H7 (cell line): Measurements from ENCODE around the gene REL. TPM values are rescaled to one million over a fixed set of nuclear protein-coding genes. Genes with fewer than 3 reads are reported as not detected.
A peak's percentile ranks its signal among the peaks of the same experiment; 100 is the strongest.
"Not testable (repeated sequence)": the region's sequence is repeated elsewhere in the genome, so short reads cannot be mapped to it uniquely, and the experiment has no call there.

Experiments used
- DNase-seq: peaks from one replicate; pipeline ENCODE4 v3.0.0; 2012
- H3K27me3 ChIP-seq: 2 replicates; pipeline ENCODE4 v1.6.0; 2011; ENCODE audit warnings: mild to moderate bottlenecking, low read length; ENCODE audit not compliant: control insufficient read depth, insufficient read depth
- H3K36me3 ChIP-seq: replicated peaks from 2 replicates; pipeline ENCODE4 v1.5.1; 2011; ENCODE audit warnings: low read length; ENCODE audit not compliant: control insufficient read depth, insufficient read depth
- H3K4me3 ChIP-seq: 2 replicates; pipeline ENCODE4 v1.5.1; 2011; ENCODE audit warnings: low read depth, mild to moderate bottlenecking, control low read depth, low read length, moderate library complexity; ENCODE audit not compliant: insufficient read depth
- total RNA-seq: library from RNA; depleted of rRNA; stranded (reverse); fragments of >200 nt; shearing (Covaris generic); gene quantifications from 2 replicates; pipeline ENCODE4 v1.2.3, GENCODE V29; 2014

The REL gene
- total RNA-seq, 1 experiment from 2014 or later: 4.5 TPM

DNA sequence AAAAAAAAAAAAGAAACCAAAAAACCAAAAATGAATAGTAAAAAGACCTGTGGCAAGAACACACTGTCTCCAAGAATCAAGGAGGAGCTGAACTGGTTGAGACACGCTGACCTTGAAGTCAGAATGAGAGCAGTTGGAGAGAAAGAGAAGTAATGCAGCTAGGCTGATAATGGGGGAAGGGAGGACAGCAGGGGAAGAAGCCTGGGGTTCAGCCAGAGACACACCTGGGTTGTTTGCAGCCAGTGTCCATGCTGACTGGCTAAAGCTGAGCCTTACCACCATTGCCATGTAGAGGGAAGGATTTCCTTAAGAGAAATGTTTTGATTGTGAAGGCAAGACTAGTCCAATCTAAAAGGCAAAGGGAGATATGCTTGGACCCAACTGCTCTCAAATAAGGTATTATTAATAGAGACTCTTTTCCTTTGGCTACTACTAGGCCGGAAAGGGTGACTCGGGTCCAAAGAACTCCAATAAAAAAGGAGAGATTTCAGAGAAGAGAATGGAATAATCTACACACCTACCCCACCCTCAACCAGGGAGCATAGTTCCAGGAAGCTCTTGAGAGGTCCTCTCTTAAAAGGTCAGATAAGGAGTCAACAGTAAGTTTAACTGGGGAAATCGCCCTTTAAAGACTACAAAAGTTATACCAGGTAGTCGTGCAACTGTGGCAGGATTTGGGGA is 25.2 kb upstream of the REL start:
- H3K27me3 ChIP-seq: no peaks in the 10 kb centered on the region
- no peak for DNase-seq
- no peaks in the 10 kb centered on the region for H3K36me3 ChIP-seq
- H3K4me3 ChIP-seq: no peak overlapping the region

DNA sequence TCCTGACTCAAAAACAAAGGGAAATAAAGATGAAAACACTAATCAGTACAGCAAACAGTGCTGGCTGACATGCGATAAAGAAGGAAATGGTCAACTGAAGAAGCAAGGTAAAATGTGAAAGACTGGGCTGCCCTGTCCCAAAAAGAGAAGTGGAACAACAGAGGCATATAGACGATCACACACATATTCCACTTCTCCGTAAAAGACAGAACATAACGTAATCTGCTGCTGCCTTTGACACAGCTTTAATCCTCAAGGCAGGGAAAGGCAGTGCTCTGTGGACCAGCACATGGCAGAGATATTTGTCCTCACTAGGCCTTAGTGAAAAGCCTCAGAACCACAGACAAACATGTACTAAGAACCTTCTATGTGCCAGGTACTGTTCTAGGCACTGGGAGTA is 24.3 kb upstream of the REL start:
- DNase-seq: no peak
- H3K27me3 ChIP-seq: no peaks in the 10 kb centered on the region
- no peaks in the 10 kb centered on the region for H3K36me3 ChIP-seq
- H3K4me3 ChIP-seq: no peak overlapping the region

DNA sequence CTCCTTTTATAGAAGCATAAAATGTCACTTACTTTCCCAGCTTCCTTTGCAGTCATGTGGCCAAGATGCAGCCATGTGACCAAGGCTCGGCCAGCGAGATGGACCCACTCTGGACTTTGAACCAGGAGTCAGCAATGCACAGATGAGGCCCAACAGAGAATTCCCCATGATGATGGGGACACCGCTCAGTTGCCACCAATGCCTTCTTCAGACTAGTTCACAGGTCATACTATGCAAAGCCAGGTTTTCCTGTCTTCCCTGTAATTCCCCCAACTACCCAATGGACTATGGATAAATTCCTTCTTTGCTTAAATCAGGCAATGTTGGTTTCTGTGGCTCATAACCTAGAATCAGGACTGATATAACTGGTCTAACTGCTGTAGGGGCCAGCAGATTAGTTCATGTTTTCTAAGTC is 22.5 kb upstream of the REL start:
- Histone ChIP-seq H3K4me3 (no peak overlapping the region), H3K27me3 (no peaks in the 10 kb centered on the region), H3K36me3 (no peaks in the 10 kb centered on the region)
- DNase-seq: no peak

DNA sequence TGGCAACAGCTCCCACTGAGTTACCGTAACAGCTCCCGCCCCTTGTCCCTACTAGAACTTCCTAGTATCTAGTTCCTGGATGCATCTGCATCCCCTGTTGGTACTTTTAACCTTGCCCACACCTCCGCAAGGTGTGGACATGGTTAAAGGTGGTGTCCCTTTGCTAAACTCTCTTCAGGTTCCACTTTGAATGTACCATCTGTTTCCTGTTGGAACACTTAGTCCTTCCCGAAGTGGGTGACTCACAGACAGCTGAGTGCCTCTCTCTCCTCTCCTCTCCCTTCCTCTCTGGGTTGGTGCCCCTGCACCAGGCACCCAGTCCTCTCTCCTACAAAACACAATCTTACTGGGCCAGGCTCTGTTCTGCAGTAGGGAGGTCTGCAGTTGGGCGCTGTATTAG is 19.6 kb upstream of the REL start:
- Histone ChIP-seq H3K36me3 (no peaks in the 10 kb centered on the region), H3K27me3 (no peaks in the 10 kb centered on the region), H3K4me3 (no peak overlapping the region)
- DNase-seq: no peak

DNA sequence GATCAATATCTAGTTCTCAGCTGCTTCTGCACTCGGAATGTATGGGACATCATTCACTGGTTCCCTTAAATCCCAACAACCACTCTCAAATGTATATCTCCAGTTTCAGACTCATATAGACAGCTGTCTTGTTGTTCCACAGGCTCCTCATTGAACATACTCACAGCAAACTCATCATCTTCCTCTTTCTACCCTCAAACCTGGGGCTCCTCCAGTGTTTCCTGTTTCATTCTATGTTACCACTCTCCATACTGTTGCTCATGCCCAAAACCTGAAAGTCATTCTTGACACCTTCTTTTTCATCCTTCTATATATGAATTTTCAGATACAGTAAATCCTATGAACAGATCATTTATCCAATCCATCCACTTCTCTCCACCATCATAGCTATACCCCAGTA is 18.7 kb upstream of the REL start:
- DNase-seq: no peak
- Histone ChIP-seq H3K36me3 (no peaks in the 10 kb centered on the region), H3K27me3 (no peaks in the 10 kb centered on the region), H3K4me3 (no peak overlapping the region)

DNA sequence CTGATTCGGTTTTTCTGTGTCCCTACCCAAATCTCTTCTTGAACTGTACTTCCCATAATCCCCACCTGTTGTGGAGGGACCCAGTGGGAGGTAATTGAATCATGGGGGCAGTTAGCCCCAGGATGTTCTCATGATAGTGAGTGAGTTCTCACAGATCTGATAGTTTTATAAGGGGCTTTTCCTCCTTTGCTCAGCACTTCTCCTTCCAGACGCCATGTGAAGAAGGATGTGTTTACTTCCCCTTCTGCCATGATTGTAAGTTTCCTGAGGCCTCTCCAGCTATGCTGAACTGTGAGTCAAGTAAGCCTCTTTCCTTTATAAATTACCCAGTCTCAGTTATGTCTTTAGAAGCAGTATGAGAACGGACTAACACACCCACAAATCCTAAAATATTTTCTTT is 16.0 kb upstream of the REL start:
- not testable (repeated sequence) for H3K4me3 ChIP-seq, H3K27me3 ChIP-seq, DNase-seq, H3K36me3 ChIP-seq

DNA sequence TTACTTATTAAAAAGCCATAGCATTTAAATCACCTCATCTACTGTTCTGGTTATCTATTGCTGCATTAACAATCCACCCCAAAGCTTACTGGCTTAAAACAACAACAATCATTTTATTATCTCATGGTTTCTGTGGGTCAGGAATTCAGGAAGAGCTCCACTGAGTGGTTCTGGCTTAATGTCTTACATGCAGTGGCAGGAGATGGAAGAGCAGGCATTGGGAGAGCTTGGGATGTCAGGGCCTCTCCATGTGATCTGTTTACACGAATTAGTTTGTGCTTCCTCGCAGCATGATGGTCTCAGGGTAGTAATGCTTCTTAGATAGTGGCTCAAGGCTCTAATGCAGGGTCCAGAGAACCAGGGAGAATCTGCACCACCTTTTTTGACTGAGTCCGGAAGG is 14.4 kb upstream of the REL start:
- no peak for DNase-seq
- H3K36me3 ChIP-seq: no peaks in the 10 kb centered on the region
- H3K27me3 ChIP-seq: no peaks in the 10 kb centered on the region
- no peak overlapping the region for H3K4me3 ChIP-seq

DNA sequence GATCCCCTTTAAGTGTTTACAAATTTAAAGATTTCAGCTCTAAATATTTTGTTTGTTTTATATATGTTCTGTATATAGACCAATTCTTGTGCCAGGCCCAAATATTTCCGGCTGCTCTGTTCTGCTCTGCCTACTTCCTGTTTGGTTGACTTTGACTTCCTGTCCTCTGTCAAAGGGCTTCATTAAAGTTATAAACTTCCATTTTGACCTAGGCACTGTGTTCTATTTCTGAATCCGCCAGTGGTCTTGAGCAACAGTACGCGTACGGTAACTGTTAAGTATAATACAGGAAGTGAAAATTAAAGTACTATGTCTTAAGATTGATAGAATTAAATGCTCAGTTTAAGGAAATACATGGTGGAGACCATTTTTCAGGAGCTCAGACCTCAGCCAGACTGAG is 13.5 kb upstream of the REL start:
- H3K36me3 ChIP-seq: no peaks in the 10 kb centered on the region
- H3K4me3 ChIP-seq: no peak overlapping the region
- no peaks in the 10 kb centered on the region for H3K27me3 ChIP-seq
- no peak for DNase-seq

DNA sequence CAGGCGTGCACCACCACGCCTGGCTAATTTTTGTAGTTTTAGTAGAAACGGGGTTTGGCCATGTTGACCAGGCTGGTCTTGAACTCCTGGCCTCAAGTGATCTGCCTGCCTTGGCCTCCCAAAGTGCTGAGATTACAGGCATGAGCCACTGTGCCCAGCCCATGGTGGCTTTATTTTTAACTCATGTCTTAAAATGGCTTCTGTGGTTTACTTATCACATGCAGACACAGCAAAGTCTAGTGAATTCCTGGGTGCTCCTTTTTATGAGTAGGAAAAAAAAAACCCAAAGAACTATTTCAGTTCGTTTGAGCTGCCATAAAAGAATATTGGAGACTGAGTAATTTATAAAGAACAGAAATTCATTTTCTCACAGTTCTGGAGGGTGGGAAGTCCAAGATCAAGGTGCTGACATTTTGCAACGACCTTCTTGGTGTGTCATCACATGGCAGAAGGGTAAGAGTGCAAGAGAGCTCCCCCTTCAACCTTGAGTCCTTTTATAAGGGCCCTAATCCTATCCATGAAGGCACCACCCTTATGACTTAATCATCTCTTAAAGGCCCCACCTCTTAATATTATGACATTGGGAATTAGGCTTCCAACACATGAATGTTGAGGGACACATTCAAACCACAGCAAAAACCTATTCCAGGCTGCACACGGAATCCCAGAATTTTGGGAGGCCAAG is 12.6 kb upstream of the REL start:
- no peak for DNase-seq
- H3K36me3 ChIP-seq: no peaks in the 10 kb centered on the region
- H3K4me3 ChIP-seq: no peak overlapping the region
- H3K27me3 ChIP-seq: no peaks in the 10 kb centered on the region

DNA sequence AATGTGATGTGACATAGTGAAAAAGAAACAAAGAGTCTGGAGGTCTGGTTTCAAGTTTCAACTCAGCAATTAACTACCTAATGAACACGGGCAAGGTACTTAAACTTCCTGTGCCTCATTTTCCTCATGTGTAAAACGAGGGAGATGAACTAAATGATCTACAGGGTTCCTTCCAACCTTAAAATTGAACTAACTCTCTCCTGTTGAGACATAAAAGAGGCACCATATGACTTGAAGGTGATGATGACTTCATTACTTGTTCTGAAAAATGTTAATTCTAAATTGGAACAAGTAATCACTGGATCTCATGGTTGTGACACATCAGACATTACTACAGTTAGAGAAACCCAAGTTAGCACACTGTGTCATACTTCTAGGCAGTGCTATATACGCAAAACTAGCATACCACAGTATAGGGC is 8.9 kb upstream of the REL start:
- DNase-seq: no peak
- H3K27me3 ChIP-seq: no peaks in the 10 kb centered on the region
- no peak overlapping the region for H3K4me3 ChIP-seq
- no peaks in the 10 kb centered on the region for H3K36me3 ChIP-seq

DNA sequence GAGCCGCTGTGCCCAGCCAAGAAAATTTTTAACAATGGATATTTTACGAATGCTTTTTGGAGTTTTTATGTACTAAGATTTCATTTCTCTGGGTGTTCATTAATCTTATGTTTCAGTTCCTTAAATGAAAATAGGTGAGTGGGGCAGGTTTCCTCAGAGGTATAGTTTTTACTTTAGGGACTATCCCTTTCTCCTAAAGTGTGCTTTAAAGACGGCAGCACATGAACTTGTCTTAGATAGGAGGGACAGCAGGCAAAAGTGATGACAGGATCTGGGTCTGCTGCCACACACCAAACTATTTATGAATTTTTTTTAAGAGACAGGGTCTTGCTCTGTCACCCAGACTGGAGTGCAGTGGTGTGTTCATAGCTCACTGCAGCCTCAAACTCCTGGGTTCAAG is 8.0 kb upstream of the REL start:
- no peaks in the 10 kb centered on the region for H3K27me3 ChIP-seq
- H3K4me3 ChIP-seq: no peak overlapping the region
- H3K36me3 ChIP-seq: no peaks in the 10 kb centered on the region
- no peak for DNase-seq

DNA sequence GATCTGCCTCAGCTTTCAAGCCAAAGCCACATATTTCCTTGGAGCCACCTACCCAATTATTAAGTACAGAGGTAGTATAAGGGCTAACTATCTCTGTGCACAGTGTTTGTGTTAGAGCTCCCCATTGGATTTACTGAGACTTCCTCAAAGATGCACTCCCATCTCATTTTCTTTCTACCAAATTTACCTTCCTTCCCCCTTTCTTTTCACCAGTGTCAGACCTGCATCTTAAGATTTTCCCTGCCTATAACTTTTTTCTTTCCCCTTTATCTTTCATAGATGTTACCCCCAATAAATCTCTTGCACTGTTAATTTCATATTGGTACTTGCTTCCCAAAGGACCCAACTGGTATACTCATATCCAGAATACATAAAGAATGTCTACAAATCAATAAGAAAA is 5.9 kb upstream of the REL start:
- Histone ChIP-seq H3K4me3 (no peak overlapping the region), H3K36me3 (no peaks in the 10 kb centered on the region), H3K27me3 (no peaks in the 10 kb centered on the region)
- no peak for DNase-seq

DNA sequence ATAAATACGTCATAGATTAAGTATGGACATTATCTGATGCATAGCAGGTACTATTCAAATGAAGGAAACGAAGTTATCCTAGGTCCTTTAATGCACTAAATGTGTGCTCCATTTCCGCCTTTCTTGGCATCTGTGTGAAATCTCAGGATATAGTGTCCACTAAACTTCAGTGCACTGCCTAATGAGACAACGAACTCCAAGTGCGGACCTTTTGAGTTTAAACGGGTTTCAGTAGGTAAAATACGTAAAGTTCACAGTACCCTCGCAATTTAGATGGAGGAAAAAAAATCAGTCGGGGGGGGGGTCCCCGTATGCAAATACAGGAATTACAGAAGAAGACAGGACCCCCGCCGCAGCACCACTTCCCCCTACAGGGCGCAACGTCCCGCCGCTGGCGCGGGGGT is 729 bp upstream of the REL start:
- Histone ChIP-seq H3K36me3 (no peaks in the 10 kb centered on the region), H3K27me3 (peaks cover 2% of the 10 kb centered on the region; the same call in 1 of the 2 replicates), H3K4me3 (peak overlapping the region; percentile 88)
- DNase-seq: no peak

DNA sequence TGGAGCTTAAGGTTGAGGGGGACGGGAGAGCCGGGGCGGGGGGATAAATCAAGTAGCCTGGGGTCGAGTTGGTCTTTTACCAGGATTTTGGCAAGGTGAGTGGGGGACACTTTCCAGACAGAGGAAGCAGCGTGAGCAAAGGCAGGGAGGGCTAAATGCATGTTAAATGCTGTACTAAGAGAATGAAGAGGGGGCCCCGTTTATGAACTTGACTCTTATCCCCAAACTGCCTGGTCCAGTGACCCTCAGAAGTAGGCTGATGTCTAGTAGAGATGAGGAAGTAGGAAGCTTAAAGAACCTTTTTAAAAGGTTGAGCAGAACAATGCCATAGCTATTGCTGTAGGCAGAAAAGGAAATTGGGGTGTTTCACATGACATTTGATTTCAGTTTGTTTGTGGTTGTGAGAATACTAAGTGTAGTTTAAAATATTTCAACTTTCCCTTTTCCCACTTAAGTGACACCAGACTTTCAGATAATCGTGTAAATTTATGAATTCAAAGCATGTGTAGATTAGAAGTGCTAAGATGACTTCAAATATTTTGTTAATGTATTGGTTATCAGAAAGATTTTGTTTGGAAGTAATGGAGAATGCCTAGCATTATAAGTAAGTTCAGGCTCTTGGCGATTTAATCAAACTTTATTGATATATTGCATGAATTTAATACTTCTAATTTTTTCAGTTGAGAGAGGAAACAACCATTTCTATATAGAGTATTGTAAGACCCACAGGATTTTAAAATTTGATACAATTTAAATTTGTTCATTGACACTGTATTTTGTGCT is 1.8 kb downstream of the REL start:
- peak; percentile 22 for DNase-seq

DNA sequence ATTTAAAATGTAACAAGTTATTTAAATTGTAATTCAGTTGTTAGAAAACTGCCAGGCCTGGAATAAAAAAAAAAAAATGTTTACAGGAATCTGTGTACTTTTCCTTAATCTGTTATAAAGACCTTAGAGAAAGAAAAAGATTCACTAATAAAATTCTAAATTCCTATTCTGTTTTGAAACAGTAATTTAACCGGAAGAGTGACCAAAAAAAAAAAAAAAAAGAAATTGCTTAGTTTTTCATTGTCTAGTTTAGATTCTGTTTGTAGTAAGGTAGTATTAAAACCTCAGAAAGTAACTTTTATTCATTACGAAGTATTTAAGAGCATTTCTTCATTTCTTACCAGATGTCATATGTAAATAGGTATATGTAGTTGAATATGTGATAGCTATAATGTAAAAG is 2.5 kb downstream of the REL start:
- DNase-seq: no peak
- H3K27me3 ChIP-seq: peaks cover 2% of the 10 kb centered on the region; the same call in 1 of the 2 replicates
- H3K4me3 ChIP-seq: no peak overlapping the region
- H3K36me3 ChIP-seq: no peaks in the 10 kb centered on the region

More for the DNA sequence above, 1.8 kb downstream of the REL start:
- no peaks in the 10 kb centered on the region for H3K36me3 ChIP-seq
- peak overlapping the region; percentile 88 for H3K4me3 ChIP-seq
- peaks cover 2% of the 10 kb centered on the region; the same call in 1 of the 2 replicates for H3K27me3 ChIP-seq
